Measurements from ENCODE around the gene DCDC2.

DNA sequence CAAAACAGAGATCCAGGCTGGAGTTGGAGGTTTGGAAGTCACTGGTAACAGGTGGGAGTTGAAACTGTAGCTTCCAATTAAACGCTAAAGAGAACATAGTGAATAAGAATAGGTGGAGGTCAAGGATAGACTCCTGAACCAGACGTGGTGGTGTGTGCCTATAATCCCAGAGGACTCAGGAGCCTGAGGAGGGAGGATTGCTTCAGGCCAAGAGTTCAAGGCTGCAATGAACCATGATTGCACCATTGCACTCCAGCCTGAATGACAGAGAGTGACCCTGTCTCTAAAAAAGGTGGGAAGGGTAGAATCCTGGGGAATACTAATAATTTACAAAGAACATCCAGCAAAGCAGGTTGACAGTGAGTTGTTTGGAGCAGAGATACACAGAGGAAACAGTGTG, 218.2 kb downstream of the DCDC2 start:
- TF ChIP-seq, protein P1, sequence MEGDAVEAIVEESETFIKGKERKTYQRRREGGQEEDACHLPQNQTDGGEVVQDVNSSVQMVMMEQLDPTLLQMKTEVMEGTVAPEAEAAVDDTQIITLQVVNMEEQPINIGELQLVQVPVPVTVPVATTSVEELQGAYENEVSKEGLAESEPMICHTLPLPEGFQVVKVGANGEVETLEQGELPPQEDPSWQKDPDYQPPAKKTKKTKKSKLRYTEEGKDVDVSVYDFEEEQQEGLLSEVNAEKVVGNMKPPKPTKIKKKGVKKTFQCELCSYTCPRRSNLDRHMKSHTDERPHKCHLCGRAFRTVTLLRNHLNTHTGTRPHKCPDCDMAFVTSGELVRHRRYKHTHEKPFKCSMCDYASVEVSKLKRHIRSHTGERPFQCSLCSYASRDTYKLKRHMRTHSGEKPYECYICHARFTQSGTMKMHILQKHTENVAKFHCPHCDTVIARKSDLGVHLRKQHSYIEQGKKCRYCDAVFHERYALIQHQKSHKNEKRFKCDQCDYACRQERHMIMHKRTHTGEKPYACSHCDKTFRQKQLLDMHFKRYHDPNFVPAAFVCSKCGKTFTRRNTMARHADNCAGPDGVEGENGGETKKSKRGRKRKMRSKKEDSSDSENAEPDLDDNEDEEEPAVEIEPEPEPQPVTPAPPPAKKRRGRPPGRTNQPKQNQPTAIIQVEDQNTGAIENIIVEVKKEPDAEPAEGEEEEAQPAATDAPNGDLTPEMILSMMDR (IDR thresholded peaks at IDR 0.05) = no peak
- no peak for TF ChIP-seq POLR2A (IDR thresholded peaks at IDR 0.05)
- no peak for TF ChIP-seq EP300 (IDR thresholded peaks at IDR 0.05)

Data from ovary (tissue), 3 donors.